ENCODE results near the gene ZNF318. TPM values are rescaled to one million over a fixed set of nuclear protein-coding genes. Genes with fewer than 3 reads are reported as not detected.

ZNF318 gene
- total and polyA plus RNA-seq, 10 of the 15 experiments (the other 5 are each of a cell fraction or from before 2014, with no cell fraction given) = 3.4 to 79.8 (median 13.7) TPM

DNA sequence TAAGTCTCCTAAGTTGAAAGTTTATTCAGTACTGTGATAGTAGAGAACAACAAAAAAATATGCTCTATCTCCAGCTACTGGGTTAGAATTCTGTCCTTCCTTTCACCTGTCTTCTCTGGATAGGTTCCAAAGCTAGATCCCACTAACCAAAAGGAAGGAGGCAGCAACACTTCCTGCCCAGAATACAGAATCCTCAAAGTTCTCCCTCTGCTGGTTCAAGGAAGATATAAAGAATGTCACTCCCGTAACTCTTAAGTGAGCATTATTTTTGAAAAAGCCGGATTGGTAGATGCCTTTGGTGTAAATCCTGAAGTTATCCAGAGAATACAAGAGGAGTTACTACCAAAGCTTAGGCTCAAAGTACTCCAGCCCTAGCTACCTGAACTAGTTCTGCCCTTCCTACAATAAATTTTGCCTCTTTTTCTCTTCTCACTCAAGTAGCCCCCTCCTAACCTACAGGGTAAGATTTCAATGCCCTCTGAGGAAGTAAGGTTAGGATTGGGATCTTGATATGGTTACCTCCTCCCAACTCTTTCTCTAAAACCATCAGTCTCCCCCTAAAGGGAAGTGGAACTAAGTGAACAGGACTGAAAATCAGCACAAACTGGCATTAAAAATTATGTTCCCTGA lies 34.9 kb downstream of the ZNF318 start (continued):
- TF ChIP-seq, protein P1, sequence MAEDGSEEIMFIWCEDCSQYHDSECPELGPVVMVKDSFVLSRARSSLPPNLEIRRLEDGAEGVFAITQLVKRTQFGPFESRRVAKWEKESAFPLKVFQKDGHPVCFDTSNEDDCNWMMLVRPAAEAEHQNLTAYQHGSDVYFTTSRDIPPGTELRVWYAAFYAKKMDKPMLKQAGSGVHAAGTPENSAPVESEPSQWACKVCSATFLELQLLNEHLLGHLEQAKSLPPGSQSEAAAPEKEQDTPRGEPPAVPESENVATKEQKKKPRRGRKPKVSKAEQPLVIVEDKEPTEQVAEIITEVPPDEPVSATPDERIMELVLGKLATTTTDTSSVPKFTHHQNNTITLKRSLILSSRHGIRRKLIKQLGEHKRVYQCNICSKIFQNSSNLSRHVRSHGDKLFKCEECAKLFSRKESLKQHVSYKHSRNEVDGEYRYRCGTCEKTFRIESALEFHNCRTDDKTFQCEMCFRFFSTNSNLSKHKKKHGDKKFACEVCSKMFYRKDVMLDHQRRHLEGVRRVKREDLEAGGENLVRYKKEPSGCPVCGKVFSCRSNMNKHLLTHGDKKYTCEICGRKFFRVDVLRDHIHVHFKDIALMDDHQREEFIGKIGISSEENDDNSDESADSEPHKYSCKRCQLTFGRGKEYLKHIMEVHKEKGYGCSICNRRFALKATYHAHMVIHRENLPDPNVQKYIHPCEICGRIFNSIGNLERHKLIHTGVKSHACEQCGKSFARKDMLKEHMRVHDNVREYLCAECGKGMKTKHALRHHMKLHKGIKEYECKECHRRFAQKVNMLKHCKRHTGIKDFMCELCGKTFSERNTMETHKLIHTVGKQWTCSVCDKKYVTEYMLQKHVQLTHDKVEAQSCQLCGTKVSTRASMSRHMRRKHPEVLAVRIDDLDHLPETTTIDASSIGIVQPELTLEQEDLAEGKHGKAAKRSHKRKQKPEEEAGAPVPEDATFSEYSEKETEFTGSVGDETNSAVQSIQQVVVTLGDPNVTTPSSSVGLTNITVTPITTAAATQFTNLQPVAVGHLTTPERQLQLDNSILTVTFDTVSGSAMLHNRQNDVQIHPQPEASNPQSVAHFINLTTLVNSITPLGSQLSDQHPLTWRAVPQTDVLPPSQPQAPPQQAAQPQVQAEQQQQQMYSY (CRISPR knock-in tag; IDR thresholded peaks at IDR 0.05) = no peak
- TF ChIP-seq, protein P2, sequence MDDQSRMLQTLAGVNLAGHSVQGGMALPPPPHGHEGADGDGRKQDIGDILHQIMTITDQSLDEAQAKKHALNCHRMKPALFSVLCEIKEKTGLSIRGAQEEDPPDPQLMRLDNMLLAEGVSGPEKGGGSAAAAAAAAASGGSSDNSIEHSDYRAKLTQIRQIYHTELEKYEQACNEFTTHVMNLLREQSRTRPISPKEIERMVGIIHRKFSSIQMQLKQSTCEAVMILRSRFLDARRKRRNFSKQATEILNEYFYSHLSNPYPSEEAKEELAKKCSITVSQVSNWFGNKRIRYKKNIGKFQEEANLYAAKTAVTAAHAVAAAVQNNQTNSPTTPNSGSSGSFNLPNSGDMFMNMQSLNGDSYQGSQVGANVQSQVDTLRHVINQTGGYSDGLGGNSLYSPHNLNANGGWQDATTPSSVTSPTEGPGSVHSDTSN (IDR thresholded peaks at IDR 0.05; ENCODE audit: insufficient replicate concordance, low read depth, low read length) = no peak
- TF ChIP-seq SPI1 (IDR thresholded peaks at IDR 0.05; ENCODE audit: borderline replicate concordance, insufficient read depth, low read depth, low read length) (peak; percentile 28; the same call in 1 of the 2 replicates), MEF2B (IDR thresholded peaks at IDR 0.05; ENCODE audit: partially characterized antibody, poor library complexity, severe bottlenecking) (no peak), CBX3 (IDR thresholded peaks at IDR 0.05; ENCODE audit: borderline replicate concordance, low read depth) (no peak), FOXK2 (IDR thresholded peaks at IDR 0.05) (no peak), CEBPB (IDR thresholded peaks at IDR 0.05; ENCODE audit: borderline replicate concordance in 1 of 2, low read depth in 2 of 2, low read length in 2 of 2) (no peak)
- TF ChIP-seq, protein P3, sequence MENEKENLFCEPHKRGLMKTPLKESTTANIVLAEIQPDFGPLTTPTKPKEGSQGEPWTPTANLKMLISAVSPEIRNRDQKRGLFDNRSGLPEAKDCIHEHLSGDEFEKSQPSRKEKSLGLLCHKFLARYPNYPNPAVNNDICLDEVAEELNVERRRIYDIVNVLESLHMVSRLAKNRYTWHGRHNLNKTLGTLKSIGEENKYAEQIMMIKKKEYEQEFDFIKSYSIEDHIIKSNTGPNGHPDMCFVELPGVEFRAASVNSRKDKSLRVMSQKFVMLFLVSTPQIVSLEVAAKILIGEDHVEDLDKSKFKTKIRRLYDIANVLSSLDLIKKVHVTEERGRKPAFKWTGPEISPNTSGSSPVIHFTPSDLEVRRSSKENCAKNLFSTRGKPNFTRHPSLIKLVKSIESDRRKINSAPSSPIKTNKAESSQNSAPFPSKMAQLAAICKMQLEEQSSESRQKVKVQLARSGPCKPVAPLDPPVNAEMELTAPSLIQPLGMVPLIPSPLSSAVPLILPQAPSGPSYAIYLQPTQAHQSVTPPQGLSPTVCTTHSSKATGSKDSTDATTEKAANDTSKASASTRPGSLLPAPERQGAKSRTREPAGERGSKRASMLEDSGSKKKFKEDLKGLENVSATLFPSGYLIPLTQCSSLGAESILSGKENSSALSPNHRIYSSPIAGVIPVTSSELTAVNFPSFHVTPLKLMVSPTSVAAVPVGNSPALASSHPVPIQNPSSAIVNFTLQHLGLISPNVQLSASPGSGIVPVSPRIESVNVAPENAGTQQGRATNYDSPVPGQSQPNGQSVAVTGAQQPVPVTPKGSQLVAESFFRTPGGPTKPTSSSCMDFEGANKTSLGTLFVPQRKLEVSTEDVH (IDR thresholded peaks at IDR 0.05; ENCODE audit: low read depth, partially characterized antibody) = no peak
- TF ChIP-seq, protein P4, sequence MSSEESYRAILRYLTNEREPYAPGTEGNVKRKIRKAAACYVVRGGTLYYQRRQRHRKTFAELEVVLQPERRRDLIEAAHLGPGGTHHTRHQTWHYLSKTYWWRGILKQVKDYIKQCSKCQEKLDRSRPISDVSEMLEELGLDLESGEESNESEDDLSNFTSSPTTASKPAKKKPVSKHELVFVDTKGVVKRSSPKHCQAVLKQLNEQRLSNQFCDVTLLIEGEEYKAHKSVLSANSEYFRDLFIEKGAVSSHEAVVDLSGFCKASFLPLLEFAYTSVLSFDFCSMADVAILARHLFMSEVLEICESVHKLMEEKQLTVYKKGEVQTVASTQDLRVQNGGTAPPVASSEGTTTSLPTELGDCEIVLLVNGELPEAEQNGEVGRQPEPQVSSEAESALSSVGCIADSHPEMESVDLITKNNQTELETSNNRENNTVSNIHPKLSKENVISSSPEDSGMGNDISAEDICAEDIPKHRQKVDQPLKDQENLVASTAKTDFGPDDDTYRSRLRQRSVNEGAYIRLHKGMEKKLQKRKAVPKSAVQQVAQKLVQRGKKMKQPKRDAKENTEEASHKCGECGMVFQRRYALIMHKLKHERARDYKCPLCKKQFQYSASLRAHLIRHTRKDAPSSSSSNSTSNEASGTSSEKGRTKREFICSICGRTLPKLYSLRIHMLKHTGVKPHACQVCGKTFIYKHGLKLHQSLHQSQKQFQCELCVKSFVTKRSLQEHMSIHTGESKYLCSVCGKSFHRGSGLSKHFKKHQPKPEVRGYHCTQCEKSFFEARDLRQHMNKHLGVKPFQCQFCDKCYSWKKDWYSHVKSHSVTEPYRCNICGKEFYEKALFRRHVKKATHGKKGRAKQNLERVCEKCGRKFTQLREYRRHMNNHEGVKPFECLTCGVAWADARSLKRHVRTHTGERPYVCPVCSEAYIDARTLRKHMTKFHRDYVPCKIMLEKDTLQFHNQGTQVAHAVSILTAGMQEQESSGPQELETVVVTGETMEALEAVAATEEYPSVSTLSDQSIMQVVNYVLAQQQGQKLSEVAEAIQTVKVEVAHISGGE (CRISPR knock-in tag; IDR thresholded peaks at IDR 0.05) = no peak
- TF ChIP-seq, protein P5, sequence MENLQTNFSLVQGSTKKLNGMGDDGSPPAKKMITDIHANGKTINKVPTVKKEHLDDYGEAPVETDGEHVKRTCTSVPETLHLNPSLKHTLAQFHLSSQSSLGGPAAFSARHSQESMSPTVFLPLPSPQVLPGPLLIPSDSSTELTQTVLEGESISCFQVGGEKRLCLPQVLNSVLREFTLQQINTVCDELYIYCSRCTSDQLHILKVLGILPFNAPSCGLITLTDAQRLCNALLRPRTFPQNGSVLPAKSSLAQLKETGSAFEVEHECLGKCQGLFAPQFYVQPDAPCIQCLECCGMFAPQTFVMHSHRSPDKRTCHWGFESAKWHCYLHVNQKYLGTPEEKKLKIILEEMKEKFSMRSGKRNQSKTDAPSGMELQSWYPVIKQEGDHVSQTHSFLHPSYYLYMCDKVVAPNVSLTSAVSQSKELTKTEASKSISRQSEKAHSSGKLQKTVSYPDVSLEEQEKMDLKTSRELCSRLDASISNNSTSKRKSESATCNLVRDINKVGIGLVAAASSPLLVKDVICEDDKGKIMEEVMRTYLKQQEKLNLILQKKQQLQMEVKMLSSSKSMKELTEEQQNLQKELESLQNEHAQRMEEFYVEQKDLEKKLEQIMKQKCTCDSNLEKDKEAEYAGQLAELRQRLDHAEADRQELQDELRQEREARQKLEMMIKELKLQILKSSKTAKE (IDR thresholded peaks at IDR 0.05; ENCODE audit: low read depth, poor library complexity, severe bottlenecking) = no peak
- TF ChIP-seq, protein P6, sequence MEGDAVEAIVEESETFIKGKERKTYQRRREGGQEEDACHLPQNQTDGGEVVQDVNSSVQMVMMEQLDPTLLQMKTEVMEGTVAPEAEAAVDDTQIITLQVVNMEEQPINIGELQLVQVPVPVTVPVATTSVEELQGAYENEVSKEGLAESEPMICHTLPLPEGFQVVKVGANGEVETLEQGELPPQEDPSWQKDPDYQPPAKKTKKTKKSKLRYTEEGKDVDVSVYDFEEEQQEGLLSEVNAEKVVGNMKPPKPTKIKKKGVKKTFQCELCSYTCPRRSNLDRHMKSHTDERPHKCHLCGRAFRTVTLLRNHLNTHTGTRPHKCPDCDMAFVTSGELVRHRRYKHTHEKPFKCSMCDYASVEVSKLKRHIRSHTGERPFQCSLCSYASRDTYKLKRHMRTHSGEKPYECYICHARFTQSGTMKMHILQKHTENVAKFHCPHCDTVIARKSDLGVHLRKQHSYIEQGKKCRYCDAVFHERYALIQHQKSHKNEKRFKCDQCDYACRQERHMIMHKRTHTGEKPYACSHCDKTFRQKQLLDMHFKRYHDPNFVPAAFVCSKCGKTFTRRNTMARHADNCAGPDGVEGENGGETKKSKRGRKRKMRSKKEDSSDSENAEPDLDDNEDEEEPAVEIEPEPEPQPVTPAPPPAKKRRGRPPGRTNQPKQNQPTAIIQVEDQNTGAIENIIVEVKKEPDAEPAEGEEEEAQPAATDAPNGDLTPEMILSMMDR (IDR thresholded peaks at IDR 0.05 in 2 of 3, conservative IDR thresholded peaks at IDR 0.05 in 1 of 3; ENCODE audit: control insufficient read depth in 2 of 3, extremely low read depth in 1 of 3, insufficient read depth in 1 of 3, low read depth in 3 of 3, low read length in 3 of 3) = peak; percentile 36 to 39 (median 37)
